Coronary artery (tissue), 2 donors: ENCODE measurements around the gene MESD.

Source experiments
- DNase-seq: peaks from one replicate; pipeline ENCODE4 v3.0.0-alpha.2; 2017; ENCODE audit warnings: low spot score
- H3K27ac ChIP-seq, 2 donors: fragments of 200-600 bp; sonication (generic); one replicate each; pipeline ENCODE4 v1.5.1; 2016 to 2019
- H3K4me3 ChIP-seq: fragments of 200-600 bp; sonication (generic); 2 replicates; pipeline ENCODE4 v1.5.1; 2016; ENCODE audit warnings: mild to moderate bottlenecking, moderate library complexity
- CTCF ChIP-seq: fragments of 200-600 bp; sonication (generic); IDR thresholded peaks from one replicate; pipeline ENCODE4 v1.5.1; 2019; ENCODE audit warnings: antibody characterized with exemption

MESD gene

GRCh38 chr15:80921736-80922410 lies 67.7 kb downstream of the MESD start:
- DNase-seq: no peak
- TF ChIP-seq CTCF: no peak
- no peak overlapping the region for H3K27ac ChIP-seq
- H3K4me3 ChIP-seq: no peak overlapping the region

GRCh38 chr15:80920271-80920699 lies 69.3 kb downstream of the MESD start:
- no peak overlapping the region for H3K27ac ChIP-seq
- no peak for DNase-seq
- no peak overlapping the region for H3K4me3 ChIP-seq
- TF ChIP-seq CTCF: no peak

GRCh38 chr15:80918196-80918783 lies 71.3 kb downstream of the MESD start:
- TF ChIP-seq CTCF: no peak
- DNase-seq: no peak
- Histone ChIP-seq H3K4me3 (no peak overlapping the region), H3K27ac (no peak overlapping the region)

GRCh38 chr15:80916056-80916455 lies 73.6 kb downstream of the MESD start:
- TF ChIP-seq CTCF: no peak
- Histone ChIP-seq H3K27ac (no peak overlapping the region), H3K4me3 (no peak overlapping the region)
- DNase-seq: no peak

GRCh38 chr15:80915472-80915871 lies 74.1 kb downstream of the MESD start:
- Histone ChIP-seq H3K4me3 (no peak overlapping the region), H3K27ac (no peak overlapping the region)
- TF ChIP-seq CTCF: no peak
- no peak for DNase-seq

- DNase-seq: no peak
- Histone ChIP-seq H3K27ac (no peak overlapping the region), H3K4me3 (no peak overlapping the region)
- no peak for TF ChIP-seq CTCF
Observed at GRCh38 chr15:80913541-80913940, 76.1 kb downstream of the MESD start.

GRCh38 chr15:80912673-80913072 lies 76.9 kb downstream of the MESD start:
- TF ChIP-seq CTCF: no peak
- H3K27ac ChIP-seq: no peak overlapping the region
- DNase-seq: no peak
- H3K4me3 ChIP-seq: no peak overlapping the region
